HepG2 (cell line): ENCODE measurements around the gene MYO1B. TPM values are rescaled to one million over a fixed set of nuclear protein-coding genes. Genes with fewer than 3 reads are reported as not detected.

ENCODE experiments used
- AHDC1 ChIP-seq: sonication (generic); formaldehyde crosslinking; IDR thresholded peaks from 2 replicates; pipeline ENCODE4 v1.5.1; 2020; ENCODE audit warnings: mild to moderate bottlenecking, missing genetic modification reagents, borderline replicate concordance
- ARNT2 ChIP-seq: sonication (generic); formaldehyde crosslinking; IDR thresholded peaks from 2 replicates; pipeline ENCODE4 v1.8.0; 2022; ENCODE audit warnings: mild to moderate bottlenecking, low read depth, missing genetic modification reagents, moderate library complexity
- ARNTL ChIP-seq: sonication (generic); formaldehyde crosslinking; IDR thresholded peaks from 2 replicates; pipeline ENCODE4 v1.4.0; 2020; ENCODE audit warnings: mild to moderate bottlenecking, missing genetic modification reagents
- ELK4 ChIP-seq: sonication (generic); formaldehyde crosslinking; IDR thresholded peaks from 2 replicates; pipeline ENCODE4 v1.9.0; 2021; ENCODE audit warnings: missing genetic modification reagents, borderline replicate concordance
- EZH2 ChIP-seq: conservative IDR thresholded peaks from 2 replicates; pipeline ENCODE4 v1.6.1; 2012; ENCODE audit warnings: mild to moderate bottlenecking, low read depth, low read length, moderate library complexity
- GTF3A ChIP-seq: sonication (generic); formaldehyde crosslinking; conservative IDR thresholded peaks from 2 replicates; pipeline ENCODE4 v1.4.0; 2020; ENCODE audit warnings: mild to moderate bottlenecking, missing genetic modification reagents
- MAFG ChIP-seq: sonication (generic); formaldehyde crosslinking; IDR thresholded peaks from 2 replicates; pipeline ENCODE4 v1.5.1; 2020; ENCODE audit warnings: mild to moderate bottlenecking, missing genetic modification reagents
- MXD1 ChIP-seq: sonication (generic); formaldehyde crosslinking; IDR thresholded peaks from 2 replicates; pipeline ENCODE4 v1.4.0; 2020; ENCODE audit warnings: mild to moderate bottlenecking, missing genetic modification reagents
- PHF20 ChIP-seq: sonication (generic); formaldehyde crosslinking; IDR thresholded peaks from 2 replicates; pipeline ENCODE4 v1.5.0; 2020; ENCODE audit warnings: mild to moderate bottlenecking, missing genetic modification reagents
- PHF21A ChIP-seq: sonication (generic); formaldehyde crosslinking; IDR thresholded peaks from 2 replicates; pipeline ENCODE4 v1.5.0; 2020; ENCODE audit warnings: mild to moderate bottlenecking, missing genetic modification reagents
- RAD51 ChIP-seq: fragments of 450-650 bp; IDR thresholded peaks from 2 replicates; pipeline ENCODE4 v1.6.1; 2016; ENCODE audit warnings: borderline replicate concordance
- ZNF430 ChIP-seq: sonication (generic); formaldehyde crosslinking; IDR thresholded peaks from 2 replicates; pipeline ENCODE4 v1.9.0; 2021; ENCODE audit warnings: mild to moderate bottlenecking, missing genetic modification reagents
- ZNF530 ChIP-seq: sonication (generic); formaldehyde crosslinking; IDR thresholded peaks from 2 replicates; pipeline ENCODE4 v1.5.0; 2020; ENCODE audit warnings: low read depth, mild to moderate bottlenecking, missing genetic modification reagents
- ZNF768 ChIP-seq: sonication (generic); formaldehyde crosslinking; IDR thresholded peaks from 2 replicates; pipeline ENCODE4 v1.4.0; 2020; ENCODE audit warnings: missing genetic modification reagents
- polyA plus RNA-seq, 8 experiments: library from polyadenylated mRNA; depleted of rRNA in 3 of 8; stranded (reverse) in 7 of 8; unstranded in 1 of 8; fragments of >200 nt; fragmentation: Illumina TruSeq in 4 of 8; extraction: Trizol in 4 of 8; gene quantifications; 2 replicates each; pipeline versions ENCODE4 v1.2.1 to v1.2.3, GENCODE V29; 2011 to 2016; ENCODE audit warnings: low read depth in 4 of 8, missing spikeins in 1 of 8, mixed read lengths in 1 of 8; ENCODE audit not compliant: insufficient read depth in 1 of 8
- total RNA-seq, 5 experiments: library from RNA; depleted of rRNA; stranded (reverse); fragments of >200 nt; fragmentation: Illumina TruSeq; extraction: Trizol; gene quantifications; 2 replicates each; pipeline ENCODE4 v1.2.3, GENCODE V29; 2016; ENCODE audit warnings: low read depth in 1 of 5
- TF ChIP-seq, protein P1 (sequence below): sonication (generic); formaldehyde crosslinking; IDR thresholded peaks from 2 replicates; pipeline ENCODE4 v1.5.0; 2020; ENCODE audit warnings: mild to moderate bottlenecking, missing genetic modification reagents
- TF ChIP-seq, protein P2 (sequence below), 2 experiments: sonication (generic) in 1 of 2; formaldehyde crosslinking in 1 of 2; IDR thresholded peaks; 2 replicates each; pipeline versions ENCODE4 v1.5.1 to v1.6.1; 2011 to 2020; ENCODE audit warnings: borderline replicate concordance in 1 of 2, low read depth in 1 of 2, low read length in 1 of 2, mild to moderate bottlenecking in 1 of 2, missing genetic modification reagents in 1 of 2, moderate library complexity in 1 of 2

MYO1B gene
- total and polyA plus RNA-seq, 2 of the 13 experiments (the other 11 are each of a cell fraction or from before 2014, with no cell fraction given), result 36.9 to 89.8 TPM

DNA sequence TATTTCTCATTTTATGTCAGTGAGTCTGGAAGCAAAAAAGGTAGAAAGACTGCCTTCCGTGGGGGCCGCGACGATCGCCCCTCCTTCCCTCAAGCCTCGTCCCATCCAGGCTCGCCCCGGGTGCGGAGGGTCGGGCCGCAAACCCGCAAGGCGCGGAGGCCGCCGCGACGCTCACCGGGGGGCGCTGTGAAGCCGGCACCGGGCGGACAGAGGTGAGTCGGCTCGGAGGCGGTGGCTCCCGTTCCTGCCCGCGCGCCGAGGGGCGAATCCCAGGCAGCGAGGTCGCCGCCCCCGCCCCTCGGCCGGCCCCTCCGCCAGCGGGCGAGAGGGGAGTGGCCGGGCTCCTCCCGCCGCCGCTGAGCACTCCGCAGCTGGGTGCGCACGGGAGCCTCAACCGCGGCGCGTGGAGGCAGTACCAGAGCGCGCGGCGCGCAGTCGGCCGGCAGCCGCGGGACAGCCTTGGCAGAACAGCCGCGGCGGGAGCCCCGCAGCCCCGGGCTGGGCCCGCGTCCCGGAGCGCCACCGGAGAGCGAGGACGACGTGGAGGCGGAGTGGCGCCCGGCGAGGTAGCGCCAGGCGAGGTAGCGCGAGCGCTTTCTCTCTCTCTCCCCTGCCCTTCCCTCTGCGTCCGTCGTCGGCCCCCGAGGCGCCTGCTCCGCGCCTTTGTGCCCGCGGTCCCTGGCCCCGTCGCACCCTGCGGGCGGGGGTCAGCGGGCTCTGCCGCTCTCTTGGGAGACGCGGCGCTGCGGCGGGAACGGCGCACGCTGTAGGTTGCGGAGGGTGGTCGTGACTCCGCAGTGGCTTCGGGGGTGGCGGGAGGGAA is at the start of gene MYO1B (continued):
- no peak for TF ChIP-seq AHDC1 (CRISPR knock-in tag)
- no peak for TF ChIP-seq ELK4 (CRISPR knock-in tag)
- TF ChIP-seq EZH2, result no peak
- TF ChIP-seq ZNF430 (CRISPR knock-in tag), result peak; percentile 81
- TF ChIP-seq ARNTL (CRISPR knock-in tag), result peak; percentile 59
- no peak; the same call in none of the 2 replicates for TF ChIP-seq MXD1
- TF ChIP-seq ARNT2, result no peak; the same call in none of the 2 replicates
- TF ChIP-seq ZNF768 (CRISPR knock-in tag), result 0 out of 2 replicates have a peak, but pooled peaks have one; percentile 37
- TF ChIP-seq ZNF530 (CRISPR knock-in tag), result no peak
- TF ChIP-seq, protein P1, sequence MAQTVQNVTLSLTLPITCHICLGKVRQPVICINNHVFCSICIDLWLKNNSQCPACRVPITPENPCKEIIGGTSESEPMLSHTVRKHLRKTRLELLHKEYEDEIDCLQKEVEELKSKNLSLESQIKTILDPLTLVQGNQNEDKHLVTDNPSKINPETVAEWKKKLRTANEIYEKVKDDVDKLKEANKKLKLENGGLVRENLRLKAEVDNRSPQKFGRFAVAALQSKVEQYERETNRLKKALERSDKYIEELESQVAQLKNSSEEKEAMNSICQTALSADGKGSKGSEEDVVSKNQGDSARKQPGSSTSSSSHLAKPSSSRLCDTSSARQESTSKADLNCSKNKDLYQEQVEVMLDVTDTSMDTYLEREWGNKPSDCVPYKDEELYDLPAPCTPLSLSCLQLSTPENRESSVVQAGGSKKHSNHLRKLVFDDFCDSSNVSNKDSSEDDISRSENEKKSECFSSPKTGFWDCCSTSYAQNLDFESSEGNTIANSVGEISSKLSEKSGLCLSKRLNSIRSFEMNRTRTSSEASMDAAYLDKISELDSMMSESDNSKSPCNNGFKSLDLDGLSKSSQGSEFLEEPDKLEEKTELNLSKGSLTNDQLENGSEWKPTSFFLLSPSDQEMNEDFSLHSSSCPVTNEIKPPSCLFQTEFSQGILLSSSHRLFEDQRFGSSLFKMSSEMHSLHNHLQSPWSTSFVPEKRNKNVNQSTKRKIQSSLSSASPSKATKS (CRISPR knock-in tag), result no peak
- peak; percentile 97 for TF ChIP-seq GTF3A (CRISPR knock-in tag)
- TF ChIP-seq, protein P2, sequence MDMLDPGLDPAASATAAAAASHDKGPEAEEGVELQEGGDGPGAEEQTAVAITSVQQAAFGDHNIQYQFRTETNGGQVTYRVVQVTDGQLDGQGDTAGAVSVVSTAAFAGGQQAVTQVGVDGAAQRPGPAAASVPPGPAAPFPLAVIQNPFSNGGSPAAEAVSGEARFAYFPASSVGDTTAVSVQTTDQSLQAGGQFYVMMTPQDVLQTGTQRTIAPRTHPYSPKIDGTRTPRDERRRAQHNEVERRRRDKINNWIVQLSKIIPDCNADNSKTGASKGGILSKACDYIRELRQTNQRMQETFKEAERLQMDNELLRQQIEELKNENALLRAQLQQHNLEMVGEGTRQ (IDR thresholded peaks at IDR 0.05; ENCODE audit: low read depth, low read length), result no peak
- TF ChIP-seq, protein P2 (CRISPR knock-in tag; IDR thresholded peaks at IDR 0.05; ENCODE audit: borderline replicate concordance), result no peak
- no peak for TF ChIP-seq PHF21A (CRISPR knock-in tag)
- peak; percentile 59 for TF ChIP-seq MAFG (CRISPR knock-in tag)
- no peak for TF ChIP-seq PHF20 (CRISPR knock-in tag)
- TF ChIP-seq RAD51, result no peak
